Neural cell (in vitro differentiated cells): ENCODE results near the gene ARHGAP20. TPM values are rescaled to one million over a fixed set of nuclear protein-coding genes. Genes with fewer than 3 reads are reported as not detected.

Experiments
- H2AFZ ChIP-seq: fragments of 200-600, 300-800 bp; sonication (generic), shearing (Covaris generic); 2 replicates; pipeline ENCODE4 v1.6.0; 2014; ENCODE audit warnings: low read depth, mild to moderate bottlenecking, antibody characterized with exemption, low read length, moderate library complexity
- H3F3A ChIP-seq: fragments of 200-600 bp; shearing (Covaris generic); 2 replicates; pipeline ENCODE4 v1.6.1; 2016; ENCODE audit warnings: mild to moderate bottlenecking, moderate library complexity, mixed read lengths, antibody characterized with exemption, low read length; ENCODE audit not compliant: insufficient read depth, poor library complexity, severe bottlenecking
- H3K27ac ChIP-seq: fragments of 200-600, 300-800 bp; sonication (generic), shearing (Covaris generic); 2 replicates; pipeline ENCODE4 v1.5.1; 2014; ENCODE audit warnings: mild to moderate bottlenecking, low read length, moderate library complexity
- H3K27me3 ChIP-seq: fragments of 300-800, 200-600 bp; sonication (generic), shearing (Covaris generic); 2 replicates; pipeline ENCODE4 v1.6.0; 2014; ENCODE audit warnings: mild to moderate bottlenecking, low read depth, low read length, moderate library complexity; ENCODE audit not compliant: insufficient read depth
- H3K36me3 ChIP-seq: fragments of 300-800, 200-600 bp; sonication (generic), shearing (Covaris generic); 2 replicates; pipeline ENCODE4 v1.5.1; 2014; ENCODE audit warnings: mild to moderate bottlenecking, antibody characterized with exemption, low read length, moderate library complexity; ENCODE audit not compliant: insufficient read depth
- H3K4me2 ChIP-seq: fragments of 300-800, 200-600 bp; sonication (generic), shearing (Covaris generic); 2 replicates; pipeline ENCODE4 v1.6.0; 2014; ENCODE audit warnings: mild to moderate bottlenecking, low read length
- H3K4me3 ChIP-seq: fragments of 300-800, 200-600 bp; sonication (generic), shearing (Covaris generic); 2 replicates; pipeline ENCODE4 v1.5.1; 2014; ENCODE audit warnings: mild to moderate bottlenecking, low read length, moderate library complexity
- H3K79me2 ChIP-seq: fragments of 200-600 bp; shearing (Covaris generic); replicated peaks from 2 replicates; pipeline ENCODE4 v1.6.0; 2014; ENCODE audit warnings: mild to moderate bottlenecking, low read length, moderate library complexity; ENCODE audit not compliant: insufficient read depth
- H3K9ac ChIP-seq: fragments of 300-800, 200-600 bp; sonication (generic), shearing (Covaris generic); 2 replicates; pipeline ENCODE4 v1.6.1; 2016; ENCODE audit warnings: mild to moderate bottlenecking, low read length, mixed read lengths
- H3K9me2 ChIP-seq: fragments of 200-600 bp; shearing (Covaris generic); 2 replicates; pipeline ENCODE4 v1.6.1; 2016; ENCODE audit warnings: mild to moderate bottlenecking, low read length, mixed read lengths; ENCODE audit not compliant: insufficient read depth
- H3K9me3 ChIP-seq: fragments of 200-600, 300-800 bp; sonication (generic), shearing (Covaris generic); 2 replicates; pipeline ENCODE4 v1.6.1; 2016; ENCODE audit warnings: mild to moderate bottlenecking, mixed run types, low read length, moderate library complexity, mixed read lengths
- H4K20me1 ChIP-seq: fragments of 200-600 bp; shearing (Covaris generic); 2 replicates; pipeline ENCODE4 v1.6.1; 2016; ENCODE audit warnings: mild to moderate bottlenecking, mixed run types; ENCODE audit not compliant: insufficient read depth
- CTCF ChIP-seq: fragments of 450-650 bp; IDR thresholded peaks from 2 replicates; pipeline ENCODE4 v1.5.1; 2014; ENCODE audit warnings: antibody characterized with exemption, mild to moderate bottlenecking, moderate library complexity; ENCODE audit not compliant: poor library complexity, severe bottlenecking
- EP300 ChIP-seq: fragments of 450-650 bp; conservative IDR thresholded peaks from 2 replicates; pipeline ENCODE4 v1.6.1; 2014; ENCODE audit warnings: antibody characterized with exemption, mild to moderate bottlenecking, moderate library complexity; ENCODE audit not compliant: poor library complexity, severe bottlenecking
- EZH2 ChIP-seq: fragments of 200-600, 300-800 bp; shearing (Covaris generic), sonication (generic); IDR thresholded peaks from 2 replicates; pipeline ENCODE4 v1.6.1; 2014; ENCODE audit warnings: antibody characterized with exemption, low read length, borderline replicate concordance, mild to moderate bottlenecking; ENCODE audit not compliant: insufficient read depth, poor library complexity, severe bottlenecking
- MXI1 ChIP-seq: fragments of 450-650 bp; conservative IDR thresholded peaks from 2 replicates; pipeline ENCODE4 v1.6.1; 2014; ENCODE audit warnings: antibody characterized with exemption, mild to moderate bottlenecking; ENCODE audit not compliant: poor library complexity, severe bottlenecking
- POLR2AphosphoS5 ChIP-seq: IDR thresholded peaks from 2 replicates; pipeline ENCODE4 v1.6.1; 2012
- RAD21 ChIP-seq: fragments of 450-650 bp; conservative IDR thresholded peaks from 2 replicates; pipeline ENCODE4 v1.6.1; 2014; ENCODE audit warnings: antibody characterized with exemption, mild to moderate bottlenecking, moderate library complexity
- REST ChIP-seq: IDR thresholded peaks from 2 replicates; pipeline ENCODE4 v1.6.1; 2012; ENCODE audit warnings: borderline replicate concordance
- SMC3 ChIP-seq: fragments of 450-650 bp; conservative IDR thresholded peaks from 2 replicates; pipeline ENCODE4 v1.6.1; 2014; ENCODE audit warnings: antibody characterized with exemption, mild to moderate bottlenecking, moderate library complexity; ENCODE audit not compliant: poor library complexity
- TAF1 ChIP-seq: IDR thresholded peaks from 2 replicates; pipeline ENCODE4 v1.6.1; 2012; ENCODE audit warnings: low read depth
- polyA plus RNA-seq: library from polyadenylated mRNA; depleted of rRNA; stranded (reverse); fragments of >200 nt; gene quantifications from 2 replicates; pipeline ENCODE4 v1.2.3, GENCODE V29; 2014

Gene ARHGAP20
- polyA plus RNA-seq, 1 donor from 2014 or later: 1.2 TPM

- Histone ChIP-seq H3K27me3 (no peaks in the 10 kb centered on the region), H3K79me2 (no peaks in the 10 kb centered on the region), H3F3A (no peaks in the 10 kb centered on the region), H3K9me3 (no peaks in the 10 kb centered on the region), H3K4me2 (no peak overlapping the region), H3K36me3 (no peaks in the 10 kb centered on the region), H2AFZ (no peak overlapping the region), H3K9ac (no peak overlapping the region), H3K9me2 (no peaks in the 10 kb centered on the region), H4K20me1 (no peaks in the 10 kb centered on the region), H3K27ac (no peak overlapping the region), H3K4me3 (no peak overlapping the region)
- no peak for TF ChIP-seq POLR2AphosphoS5
- TF ChIP-seq SMC3: no peak
- no peak for TF ChIP-seq EP300
Observed at GRCh38 chr11:110529043-110529442, 183.2 kb downstream of the ARHGAP20 start.

- H4K20me1 ChIP-seq: no peaks in the 10 kb centered on the region
- no peaks in the 10 kb centered on the region for H3K9me3 ChIP-seq
- no peak overlapping the region for H3K4me3 ChIP-seq
- H3K79me2 ChIP-seq: no peaks in the 10 kb centered on the region
- H3K36me3 ChIP-seq: no peaks in the 10 kb centered on the region
- H3F3A ChIP-seq: no peaks in the 10 kb centered on the region
- no peak overlapping the region for H3K9ac ChIP-seq
- H3K27me3 ChIP-seq: no peaks in the 10 kb centered on the region
- H3K4me2 ChIP-seq: no peak overlapping the region
- TF ChIP-seq SMC3 (no peak), RAD21 (no peak), MXI1 (no peak), REST (no peak), TAF1 (no peak), EP300 (no peak), CTCF (no peak), EZH2 (no peak), POLR2AphosphoS5 (no peak)
- H3K9me2 ChIP-seq: no peaks in the 10 kb centered on the region
- H2AFZ ChIP-seq: no peak overlapping the region
- H3K27ac ChIP-seq: no peak overlapping the region
Observed at GRCh38 chr11:110527146-110527545, 185.1 kb downstream of the ARHGAP20 start.
